Germinal center (tissue), 1 donor: Measurements from ENCODE around the gene TNPO1.
"Not testable (repeated sequence)": the region's sequence is repeated elsewhere in the genome, so short reads cannot be mapped to it uniquely, and the experiment has no call there.

Source experiments
- DNase-seq: peaks from one replicate; pipeline ENCODE4 v3.0.0; 2012; ENCODE audit warnings: mixed read lengths, low spot score

Gene TNPO1

DNA sequence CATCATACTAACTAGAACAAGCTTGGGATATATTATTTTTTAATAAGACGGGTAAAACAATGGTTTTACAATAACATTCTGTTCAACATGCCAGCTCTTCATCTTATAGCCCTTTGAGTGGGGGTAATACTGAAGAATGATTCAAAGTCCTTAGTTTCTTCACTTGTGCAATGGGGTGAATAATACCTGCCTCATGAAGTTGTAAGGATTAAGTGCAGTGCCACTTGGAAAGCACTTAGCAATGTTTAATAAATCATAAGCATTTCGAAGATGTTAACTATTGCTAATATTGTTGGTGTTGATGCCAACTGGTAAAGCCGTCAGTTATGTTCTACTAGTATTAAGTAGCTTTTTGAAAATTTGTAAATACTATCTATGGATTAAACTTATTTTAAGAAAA is 38.0 kb downstream of the TNPO1 start:
- no peak for DNase-seq

DNA sequence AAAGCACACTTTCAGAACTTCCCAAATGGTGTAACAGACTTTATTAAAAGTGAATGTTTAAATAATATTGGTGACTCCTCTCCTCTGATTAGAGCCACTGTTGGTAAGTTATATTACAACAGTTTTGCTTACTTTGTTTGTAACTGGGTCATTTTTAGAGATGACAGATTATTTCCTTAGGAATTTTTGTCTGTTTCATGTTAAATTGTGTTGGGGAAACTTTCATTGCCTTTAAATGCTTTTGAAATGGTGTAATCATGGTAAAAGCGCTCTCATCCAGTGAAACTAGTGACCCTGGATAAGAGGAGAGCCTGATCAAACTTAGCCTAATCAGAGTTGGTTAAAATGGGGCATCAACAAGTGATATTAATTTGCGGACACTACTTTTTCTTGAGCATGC is 39.4 kb downstream of the TNPO1 start:
- no peak for DNase-seq

DNA sequence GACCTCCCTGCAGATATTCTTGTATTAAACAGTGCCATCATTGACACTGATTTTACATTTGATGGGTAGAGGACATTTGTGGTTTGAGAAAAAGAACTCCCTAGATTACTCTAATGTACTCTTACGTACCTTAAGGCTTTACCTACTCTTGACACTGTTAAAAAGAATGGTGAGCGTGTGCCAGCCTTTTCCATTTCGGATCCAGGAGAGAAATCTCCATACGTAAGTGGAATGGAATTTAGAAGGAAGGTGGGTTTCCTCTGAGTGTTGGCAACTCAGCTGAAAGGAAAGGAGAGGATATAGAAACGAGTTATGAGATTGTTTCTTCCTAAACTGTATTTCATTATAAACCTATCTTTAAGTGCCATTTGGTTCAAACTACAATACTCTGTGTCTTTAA is 40.9 kb downstream of the TNPO1 start:
- no peak for DNase-seq

DNA sequence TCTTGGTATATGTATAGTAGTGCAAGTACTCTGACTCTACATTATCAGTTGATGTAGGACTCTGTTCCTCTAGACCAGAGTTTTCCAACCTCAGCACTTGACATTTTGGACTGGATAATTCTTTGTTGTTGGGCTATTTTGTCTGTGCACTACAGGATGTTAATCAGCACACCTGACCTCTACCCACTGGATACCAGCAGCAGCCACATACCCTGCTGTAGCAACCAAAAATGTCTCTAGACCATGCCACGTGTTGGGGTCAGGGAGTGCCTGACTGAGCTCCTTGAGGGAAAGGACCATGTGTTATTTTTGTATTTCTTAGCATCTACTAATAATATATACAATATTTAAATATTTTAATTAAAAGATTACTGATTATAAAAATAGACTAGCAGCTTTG is 42.7 kb downstream of the TNPO1 start:
- no peak for DNase-seq

GRCh38 chr5:72860499-72860898 is 44.0 kb downstream of the TNPO1 start:
- no peak for DNase-seq

GRCh38 chr5:72871366-72872024 is 55.0 kb downstream of the TNPO1 start:
- no peak for DNase-seq

GRCh38 chr5:72878854-72879253 is 62.4 kb downstream of the TNPO1 start:
- no peak for DNase-seq

GRCh38 chr5:72882989-72883388 is 66.5 kb downstream of the TNPO1 start:
- no peak for DNase-seq

- DNase-seq, result no peak
Measured at GRCh38 chr5:72883850-72884249, 67.4 kb downstream of the TNPO1 start.

- DNase-seq, result no peak
Measured at GRCh38 chr5:72884892-72885291, 68.4 kb downstream of the TNPO1 start.

GRCh38 chr5:72885824-72886223 is 69.4 kb downstream of the TNPO1 start:
- no peak for DNase-seq

GRCh38 chr5:72888595-72888994 is 72.1 kb downstream of the TNPO1 start:
- no peak for DNase-seq

DNA sequence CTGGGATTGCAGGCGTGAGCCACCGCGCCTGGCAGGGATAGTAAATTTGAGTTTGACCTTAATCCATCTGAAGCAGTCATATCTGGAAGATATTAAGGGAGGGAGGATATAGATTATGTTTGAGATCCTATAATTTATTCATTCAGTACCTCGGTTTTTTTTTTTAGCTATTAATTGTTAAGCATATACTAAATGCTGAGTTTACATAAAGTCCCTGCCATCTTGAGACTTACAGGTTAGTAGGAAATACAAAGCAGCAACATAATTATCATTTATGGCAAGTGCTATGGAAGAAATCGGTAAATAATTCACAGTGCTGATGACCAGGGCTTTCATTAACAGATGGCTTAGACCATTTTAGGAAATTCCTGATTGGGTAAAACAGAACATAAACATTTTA is 72.9 kb downstream of the TNPO1 start:
- DNase-seq, result no peak

GRCh38 chr5:72892846-72893245 is 76.4 kb downstream of the TNPO1 start:
- DNase-seq, result no peak

DNA sequence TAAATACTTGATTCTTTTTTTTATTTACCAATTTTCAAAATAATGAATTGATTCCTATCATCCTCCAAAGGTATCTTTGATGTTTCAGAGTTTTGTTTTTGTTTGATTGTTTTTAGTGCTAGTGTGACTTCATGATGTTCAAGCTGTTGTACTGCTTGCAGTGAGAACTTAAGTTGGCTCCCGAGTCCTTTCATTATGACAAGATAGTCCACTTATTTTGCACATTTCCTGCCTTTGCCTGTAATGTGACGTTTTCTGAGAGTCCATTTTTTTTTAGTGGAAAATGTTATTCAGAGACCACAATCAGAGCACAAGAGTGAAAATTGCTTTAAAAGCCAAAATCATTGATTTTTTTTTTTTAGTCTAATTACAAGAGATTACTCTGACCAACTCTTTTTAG is 79.3 kb downstream of the TNPO1 start:
- no peak for DNase-seq

- no peak for DNase-seq
Measured at GRCh38 chr5:72906806-72907205, 90.3 kb downstream of the TNPO1 start.

- DNase-seq, result no peak
Measured at GRCh38 chr5:72908664-72909063, 92.2 kb downstream of the TNPO1 start.

- no peak for DNase-seq
Measured at GRCh38 chr5:72917371-72917776, 100.9 kb downstream of the TNPO1 start.

GRCh38 chr5:72920690-72921502 is 104.4 kb downstream of the TNPO1 start:
- DNase-seq, result no peak

GRCh38 chr5:72921886-72922285 is 105.4 kb downstream of the TNPO1 start:
- DNase-seq, result no peak

- no peak for DNase-seq
Measured at GRCh38 chr5:72922422-72922821, 106.0 kb downstream of the TNPO1 start.

DNA sequence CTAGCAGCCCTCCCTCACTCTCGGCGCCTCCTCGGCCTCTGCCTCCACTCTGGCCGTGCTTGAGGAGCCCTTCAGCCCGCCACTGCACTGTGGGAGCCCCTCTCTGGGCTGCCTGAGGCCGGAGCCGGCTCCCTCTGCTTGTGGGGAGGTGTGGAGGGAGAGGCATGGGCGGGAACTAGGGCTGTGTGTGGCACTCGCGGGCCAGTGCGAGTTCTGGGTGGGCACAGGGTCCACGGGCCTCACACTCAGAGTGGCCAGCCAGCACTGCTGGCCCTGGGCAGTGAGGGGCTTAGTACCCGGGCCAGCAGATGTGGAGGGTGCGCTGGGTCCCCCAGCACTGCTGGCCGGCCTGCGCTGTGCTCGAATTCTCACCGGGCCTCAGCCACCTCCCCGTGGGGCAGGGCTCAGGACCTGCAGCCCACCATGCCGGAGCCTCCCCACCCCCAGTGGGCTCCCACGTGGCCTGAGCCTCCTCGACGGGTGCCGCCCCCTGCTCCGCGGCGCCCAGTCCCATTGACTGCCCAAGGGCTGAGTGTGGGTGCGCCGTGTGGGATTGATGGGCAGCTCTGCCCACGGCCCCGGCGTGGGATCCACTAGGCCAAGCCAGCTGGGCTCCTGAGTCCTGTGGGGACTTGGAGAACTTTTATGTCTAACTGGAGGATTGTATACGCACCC is 109.0 kb downstream of the TNPO1 start:
- no peak for DNase-seq

GRCh38 chr5:72932686-72933085 is 116.2 kb downstream of the TNPO1 start:
- not testable (repeated sequence) for DNase-seq
